ENCODE results near the gene REEP5.
"Not testable (repeated sequence)": the region's sequence is repeated elsewhere in the genome, so short reads cannot be mapped to it uniquely, and the experiment has no call there.

The REEP5 gene

DNA sequence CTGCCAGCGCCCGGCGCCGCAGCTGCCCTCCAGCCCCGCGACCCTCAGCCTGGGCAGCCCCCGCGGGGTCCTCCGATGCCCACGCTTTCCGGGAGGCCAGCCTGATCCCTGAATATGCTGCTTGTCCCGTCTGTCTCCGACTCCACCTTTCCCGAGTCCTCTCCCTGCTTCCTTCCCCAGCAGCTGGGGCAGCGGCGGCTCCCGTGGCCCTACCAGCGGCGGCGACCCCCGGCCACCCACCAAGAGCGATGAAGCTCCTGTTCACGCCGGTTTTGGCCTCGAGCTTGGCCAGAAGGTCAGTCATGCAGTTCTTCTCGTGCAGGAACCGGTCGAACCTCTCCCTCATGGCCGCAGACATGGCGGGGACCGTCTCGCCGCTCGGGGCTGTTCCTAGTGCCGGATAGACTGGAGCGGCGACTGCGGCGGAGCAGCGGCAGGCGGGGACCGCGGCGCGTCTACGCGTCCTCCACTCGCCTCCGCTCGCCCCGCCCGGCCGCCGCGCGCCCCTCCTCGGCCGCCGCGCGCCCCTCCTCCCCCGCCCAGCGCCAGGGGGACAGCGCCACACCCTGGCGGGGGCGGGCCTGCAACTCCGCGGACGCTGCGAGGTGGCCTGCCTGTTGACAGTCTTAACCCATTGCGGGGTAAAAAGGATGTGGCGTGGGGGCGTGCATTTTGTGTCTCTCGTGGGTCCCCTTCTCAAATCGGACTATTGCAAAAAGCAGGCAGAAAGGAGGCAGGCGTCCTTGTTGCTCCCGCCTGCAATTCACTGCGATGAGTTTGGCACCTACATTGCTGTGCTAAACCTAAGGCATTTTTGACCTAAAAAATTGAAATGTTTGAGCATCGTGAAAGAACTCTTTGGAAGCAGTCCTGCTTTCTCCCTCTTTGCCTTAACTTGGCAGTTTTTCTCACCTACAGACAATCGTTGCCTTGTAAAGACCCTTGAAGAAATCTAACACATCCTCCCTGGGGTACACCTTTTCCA lies at the start of gene REEP5:
REEP5 (minus strand) TSS at position 395 of the 985 bp plus-strand sequence; CDS start at position 358, 37 bp downstream.
- peak; percentile 18 for DNase-seq

DNA sequence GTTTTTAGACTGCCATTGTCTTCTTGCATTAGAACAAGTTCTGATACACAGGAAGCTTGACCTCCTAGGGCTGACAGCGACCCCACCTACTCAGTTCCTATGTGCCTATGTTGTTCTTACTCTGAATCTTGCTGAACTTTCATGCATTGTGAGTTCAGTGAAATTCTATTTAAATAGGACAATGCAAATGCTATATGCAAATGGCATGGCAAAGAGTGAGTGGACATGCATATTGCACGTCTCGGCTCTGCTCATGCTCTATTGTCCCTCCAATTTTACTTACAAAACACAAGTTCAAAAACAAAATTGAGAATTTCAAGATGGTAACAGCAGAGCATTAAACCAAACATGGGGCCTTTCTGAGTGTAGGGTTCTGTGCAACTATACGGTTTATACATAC lies 49.2 kb upstream of the REEP5 start:
- no peak for DNase-seq

DNA sequence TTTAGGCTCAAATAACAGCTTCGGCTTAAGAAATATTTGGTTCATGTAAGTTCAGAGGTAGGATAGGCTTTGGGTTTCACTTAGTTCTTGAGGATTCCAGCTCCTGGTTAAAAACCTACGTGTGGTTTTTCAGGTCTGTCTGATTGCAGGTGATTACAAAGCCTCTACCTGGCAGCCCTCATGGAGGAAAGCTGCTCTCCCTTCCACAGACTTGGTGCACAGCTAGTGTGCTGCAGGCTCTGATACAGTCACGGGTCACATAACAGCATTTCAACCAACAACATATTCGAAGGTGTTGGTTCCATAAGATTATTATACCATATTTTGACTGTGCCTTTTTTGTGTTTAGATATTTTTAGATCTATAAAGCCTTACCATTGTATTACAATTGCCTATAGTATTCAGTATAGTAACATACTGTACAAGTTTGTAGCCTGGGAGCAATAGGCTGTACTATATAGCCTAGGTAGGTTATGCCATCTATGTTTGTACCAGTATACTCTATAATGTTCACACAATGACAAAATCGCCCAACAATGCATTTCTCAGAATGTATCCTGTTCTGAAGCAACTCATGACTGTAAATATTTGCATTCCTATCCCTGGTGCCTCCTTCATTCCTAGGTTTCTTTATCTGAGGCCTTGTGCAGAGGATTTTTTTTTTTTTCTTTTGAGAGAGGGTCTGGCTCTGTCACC lies 46.5 kb upstream of the REEP5 start:
- no peak for DNase-seq

DNA sequence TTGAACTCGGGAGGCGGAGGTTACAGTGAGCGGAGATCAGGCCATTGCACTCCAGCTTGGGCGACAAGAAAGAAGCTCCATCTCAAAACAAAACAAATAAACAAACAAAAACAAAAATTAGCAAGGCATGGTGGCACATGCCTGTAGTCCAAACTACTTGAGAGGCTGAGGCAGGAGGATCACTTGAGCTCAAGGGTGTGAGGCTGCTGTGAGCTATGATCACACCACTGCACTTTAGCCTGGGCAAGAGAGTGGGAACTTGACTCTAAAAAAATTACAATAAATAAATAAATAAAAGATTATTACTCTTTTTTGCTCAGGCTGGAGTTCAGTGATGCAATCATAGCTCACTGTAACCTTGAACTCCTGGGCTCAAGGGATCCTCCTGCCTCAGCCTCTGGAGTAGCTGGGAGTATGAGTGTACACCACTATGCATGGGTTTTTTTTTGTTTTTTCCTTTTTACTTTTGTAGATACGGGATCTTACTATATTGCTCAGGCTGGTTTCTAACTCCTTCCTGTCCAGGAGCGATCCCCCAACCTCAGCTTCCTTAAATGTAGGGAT lies 45.6 kb upstream of the REEP5 start:
- DNase-seq = no peak

DNA sequence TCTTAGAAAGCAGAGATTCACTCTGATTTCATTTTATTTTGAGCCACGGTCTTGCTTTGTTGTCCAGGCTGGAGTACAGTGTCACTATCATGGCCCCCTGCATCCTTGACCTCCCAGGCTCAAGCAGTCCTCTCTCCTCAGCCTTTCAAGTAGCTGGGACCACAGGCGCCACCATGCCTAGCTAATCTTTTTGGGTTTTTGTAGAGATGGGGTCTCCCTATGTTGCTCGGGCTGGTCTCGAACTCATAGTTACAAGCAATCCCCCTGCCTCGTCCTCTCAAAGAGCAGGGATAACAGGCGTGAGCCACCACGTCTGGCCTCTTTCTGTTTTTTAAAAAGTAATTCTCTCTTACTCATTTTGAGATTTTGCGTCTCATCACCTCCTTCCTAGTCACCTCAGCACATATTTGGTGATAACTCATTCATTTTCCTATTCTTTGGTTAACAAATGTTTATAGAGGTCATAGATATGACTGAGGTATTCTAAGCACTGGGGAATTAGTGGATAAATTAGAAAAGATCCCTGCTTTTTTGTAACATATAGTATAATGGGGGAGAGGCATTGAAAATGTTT lies 43.8 kb upstream of the REEP5 start:
- DNase-seq = no peak

DNA sequence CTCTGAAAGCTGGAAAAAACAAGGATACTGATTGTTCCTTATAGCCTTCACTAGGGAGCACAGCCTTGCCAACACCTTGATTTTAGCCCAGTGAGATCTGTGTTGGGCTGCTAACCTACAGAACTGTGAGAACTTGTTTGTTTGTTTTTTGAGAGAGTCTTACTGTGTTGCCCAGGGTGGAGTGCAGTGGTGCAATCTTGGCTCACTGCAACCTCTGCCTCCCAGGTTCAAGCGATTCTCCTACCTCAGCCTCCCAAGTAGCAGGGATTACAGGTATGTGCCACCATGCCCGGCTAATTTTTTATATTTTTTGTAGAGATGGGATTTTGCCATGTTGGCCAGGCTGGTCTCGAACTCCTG lies 41.3 kb upstream of the REEP5 start:
- DNase-seq = not testable (repeated sequence)

DNA sequence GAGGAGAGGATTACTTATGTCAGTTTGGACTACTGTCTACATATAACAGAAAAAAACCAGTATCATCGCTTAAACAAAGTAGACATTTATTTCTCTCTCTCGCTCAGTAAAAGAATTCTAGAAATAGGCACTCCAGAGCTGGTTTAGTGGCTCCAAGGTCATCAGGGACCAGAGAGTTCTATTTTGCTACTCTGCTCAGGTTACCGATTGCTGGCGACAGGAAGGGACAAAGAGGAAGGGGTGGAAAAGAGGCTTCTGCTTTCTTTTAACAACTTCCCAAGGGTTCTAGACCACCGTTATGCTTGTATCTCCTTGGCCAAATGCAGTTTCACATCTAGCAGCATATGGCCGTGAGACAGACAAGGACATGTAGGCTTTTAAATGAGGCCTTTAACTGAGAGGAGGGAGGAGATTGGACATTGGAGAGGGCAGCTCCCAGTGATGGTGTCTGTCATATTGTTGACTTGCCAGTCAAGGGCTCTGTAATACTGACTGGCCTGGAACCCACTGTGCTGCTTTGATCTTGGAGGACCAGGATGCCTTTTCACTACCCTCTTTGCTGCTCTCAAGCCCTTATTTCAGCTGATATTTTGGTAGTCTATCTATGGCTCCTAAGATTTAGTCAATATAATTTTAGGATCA lies 39.0 kb upstream of the REEP5 start:
- DNase-seq = no peak

DNA sequence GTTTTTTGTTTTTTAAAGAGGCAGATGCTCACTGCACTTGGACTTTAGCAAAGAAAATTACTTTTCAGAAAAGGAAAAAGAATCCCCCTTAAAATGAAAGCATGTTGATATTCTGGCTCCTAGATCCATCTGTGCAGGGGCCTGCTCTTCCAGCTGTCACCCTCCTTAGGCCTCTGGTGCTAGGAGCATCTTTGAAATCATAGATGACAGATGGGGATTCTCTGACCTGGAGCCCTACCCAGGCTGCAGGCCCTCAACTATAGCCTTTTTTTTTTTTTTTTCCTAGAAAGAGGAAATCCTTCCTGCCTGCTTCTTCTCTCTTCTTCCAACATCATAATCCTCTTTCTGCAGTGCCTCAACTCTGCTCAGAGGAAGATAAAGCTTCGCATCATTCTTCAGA lies 38.3 kb upstream of the REEP5 start:
- no peak for DNase-seq

DNA sequence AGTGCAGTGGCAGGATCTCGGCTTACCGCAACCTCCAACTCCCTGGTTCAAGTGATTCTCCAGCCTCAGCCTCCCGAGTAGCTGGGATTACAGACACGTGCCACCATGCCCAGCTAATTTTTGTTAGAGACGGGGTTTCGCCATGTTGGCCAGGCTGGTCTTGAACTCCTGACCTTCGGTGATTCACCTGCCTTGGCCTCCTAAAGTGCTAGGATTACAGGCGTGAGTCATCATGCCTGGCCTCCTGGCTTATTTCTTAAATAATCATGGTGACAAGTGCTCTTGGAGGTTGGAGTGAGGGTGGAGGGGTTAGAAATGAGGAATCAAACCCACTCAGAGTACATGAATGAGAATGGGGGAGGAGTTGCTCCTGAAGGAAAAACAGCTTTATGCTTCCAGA lies 37.8 kb upstream of the REEP5 start:
- not testable (repeated sequence) for DNase-seq

DNA sequence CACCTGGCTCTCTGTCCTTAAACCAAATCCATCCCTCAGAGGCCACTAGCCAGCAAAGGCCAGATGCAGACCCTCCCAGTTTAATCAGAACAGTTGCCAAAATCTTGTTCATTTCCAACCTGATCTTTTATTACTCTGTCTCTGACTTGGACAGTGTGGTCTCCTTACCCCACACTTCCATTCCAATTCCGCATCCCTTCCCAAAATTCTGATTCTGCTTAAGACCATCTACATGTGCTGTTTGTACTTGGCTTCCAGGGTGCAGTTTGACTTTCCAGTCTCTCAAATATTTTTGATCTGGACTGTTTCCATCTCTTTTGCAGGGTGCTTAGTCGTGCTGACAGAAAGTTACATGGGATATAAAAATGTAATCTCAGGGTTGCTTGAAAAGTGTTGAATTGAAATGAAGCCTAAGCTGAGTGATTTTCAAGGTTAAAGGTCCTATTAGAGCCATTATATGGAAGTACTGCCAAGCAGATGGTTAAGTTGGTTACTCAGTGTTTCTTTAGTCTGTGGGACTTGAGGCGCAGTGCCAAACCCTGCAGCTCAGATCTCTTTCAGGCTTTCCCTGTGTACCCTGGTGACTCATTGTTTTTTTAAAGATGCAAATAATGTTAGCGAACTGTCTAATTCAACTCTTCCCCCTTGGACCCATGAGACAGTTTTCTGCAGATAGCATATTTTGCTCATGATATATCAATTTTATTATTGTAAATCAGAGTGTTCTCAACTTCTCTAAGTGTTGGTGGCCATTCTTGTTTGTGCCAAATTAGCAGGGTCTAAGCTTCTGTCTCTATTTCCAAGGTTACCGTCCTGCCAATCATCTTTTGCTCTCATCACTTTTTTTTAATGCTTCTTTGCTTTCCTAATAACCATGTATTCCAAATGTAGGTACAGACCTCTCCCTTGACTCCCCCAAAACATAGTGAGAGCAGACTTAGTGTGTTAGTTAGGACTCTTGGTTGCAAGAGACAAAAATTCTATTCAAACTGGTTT lies 36.4 kb upstream of the REEP5 start:
- DNase-seq = no peak

DNA sequence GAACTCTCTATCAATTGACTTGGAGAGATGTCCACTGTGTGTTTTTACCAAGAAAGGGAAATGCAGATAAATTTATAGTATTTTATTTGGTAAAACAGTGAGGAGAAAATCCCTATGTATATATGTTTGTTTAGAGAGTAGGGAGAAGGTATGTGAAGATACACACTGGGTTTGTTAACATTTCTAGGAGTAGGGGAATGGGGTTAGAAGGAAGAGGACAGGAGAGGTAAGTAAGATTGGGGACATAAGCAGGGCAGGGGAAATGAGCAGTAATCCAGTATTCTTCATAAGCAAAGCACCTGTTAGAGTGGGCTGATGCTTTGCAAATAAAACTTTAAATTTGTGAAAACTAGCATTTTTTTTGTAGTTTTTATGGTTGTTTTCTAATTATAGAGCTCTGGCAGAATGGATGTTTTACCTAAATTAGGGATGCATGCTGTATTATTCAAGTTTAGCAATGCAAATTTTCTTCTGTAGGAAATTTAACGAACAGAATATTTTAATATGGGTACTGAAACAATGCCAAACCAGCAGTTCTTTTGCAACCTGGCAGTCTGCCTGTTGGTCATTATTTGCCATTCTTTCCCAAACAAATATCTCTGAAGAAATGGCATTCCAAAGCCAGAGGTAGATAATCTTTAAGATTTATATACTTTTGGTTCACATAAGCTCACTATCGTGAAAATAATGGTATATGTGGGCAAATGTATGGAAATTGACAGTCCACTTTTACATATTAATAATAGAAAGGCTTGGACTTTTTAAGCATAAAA lies 35.2 kb upstream of the REEP5 start:
- no peak for DNase-seq

DNA sequence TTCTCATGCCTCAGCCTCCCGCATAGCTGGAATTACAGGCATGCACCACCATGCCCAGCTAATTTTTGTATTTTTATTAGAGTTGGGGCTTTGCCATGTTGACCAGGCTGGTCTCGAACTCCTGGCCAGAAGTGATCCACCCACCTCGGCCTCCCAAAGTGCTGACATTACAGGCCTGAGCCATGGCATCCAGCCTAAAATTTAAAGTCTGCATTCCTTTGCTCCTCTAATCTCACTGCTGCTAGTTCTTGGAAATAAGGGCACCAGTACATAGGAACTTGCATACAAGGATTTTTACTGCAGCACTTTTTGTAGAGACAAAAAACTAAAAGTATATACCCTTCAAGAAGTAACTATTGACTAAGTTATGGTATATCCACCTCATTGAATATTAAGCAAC lies 34.6 kb upstream of the REEP5 start:
- DNase-seq = no peak

DNA sequence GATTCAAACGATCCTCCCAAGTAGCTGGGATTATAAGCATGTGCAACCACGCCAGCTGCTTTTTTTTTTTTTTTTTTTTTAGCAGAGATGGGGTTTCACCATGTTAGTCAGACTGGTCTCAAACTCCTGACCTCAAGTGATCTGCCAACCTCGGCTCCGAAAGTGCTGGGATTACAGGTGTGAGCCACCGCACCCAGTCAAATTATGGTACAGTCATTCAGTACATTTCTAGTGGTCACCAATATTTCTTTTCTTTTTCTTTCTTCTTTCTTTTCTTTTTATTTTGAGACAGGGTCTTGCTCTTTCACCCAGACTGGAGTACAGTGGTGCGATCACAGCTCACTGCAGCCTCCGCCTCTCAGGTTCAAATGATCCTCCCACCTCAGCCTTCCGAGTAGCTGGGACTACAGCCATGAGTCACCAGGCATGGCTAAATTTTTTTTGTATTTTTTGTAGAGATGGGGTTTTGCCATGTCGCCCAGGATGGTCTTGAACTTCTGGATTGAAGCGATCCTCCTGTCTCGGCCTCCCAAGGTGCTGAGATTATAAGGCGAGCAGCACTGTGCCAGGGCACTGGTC lies 29.2 kb upstream of the REEP5 start:
- no peak for DNase-seq

DNA sequence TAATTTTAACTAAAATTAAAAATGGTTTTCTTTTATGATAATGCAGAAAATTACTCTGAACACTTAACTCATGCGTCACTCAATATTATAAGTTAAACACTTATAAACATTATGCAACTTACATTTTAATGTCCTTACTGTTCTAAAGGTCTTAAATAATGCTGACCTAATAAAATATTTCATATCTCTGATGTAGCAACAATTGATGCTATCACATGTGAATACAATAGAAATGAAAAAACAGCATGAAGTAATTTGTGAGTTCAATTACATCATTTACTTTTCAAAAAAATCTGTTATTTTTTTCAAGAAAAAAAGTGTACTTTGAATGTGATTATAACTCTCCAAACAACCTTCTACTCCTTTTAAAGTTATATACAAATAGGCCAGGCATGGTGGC lies 26.4 kb upstream of the REEP5 start:
- no peak for DNase-seq

DNA sequence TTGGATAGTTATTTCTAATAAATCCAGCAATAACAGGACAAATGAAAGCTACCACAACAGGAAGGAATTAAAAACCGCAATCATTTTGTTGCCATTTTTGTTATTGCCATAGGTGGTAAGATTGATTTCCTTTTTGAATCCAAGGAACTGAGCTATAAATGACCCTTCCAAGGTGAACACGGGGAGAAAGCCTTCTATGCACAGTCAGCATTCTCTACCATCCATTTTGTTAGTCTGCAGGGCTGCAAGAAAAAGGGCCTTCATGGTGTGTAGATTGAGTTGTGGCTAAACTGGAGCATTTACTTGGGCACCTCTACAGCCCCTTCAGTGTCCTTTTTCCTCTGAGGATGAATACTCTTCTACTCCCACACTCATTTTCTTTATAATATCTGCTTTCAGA lies 18.6 kb upstream of the REEP5 start:
- DNase-seq = no peak

DNA sequence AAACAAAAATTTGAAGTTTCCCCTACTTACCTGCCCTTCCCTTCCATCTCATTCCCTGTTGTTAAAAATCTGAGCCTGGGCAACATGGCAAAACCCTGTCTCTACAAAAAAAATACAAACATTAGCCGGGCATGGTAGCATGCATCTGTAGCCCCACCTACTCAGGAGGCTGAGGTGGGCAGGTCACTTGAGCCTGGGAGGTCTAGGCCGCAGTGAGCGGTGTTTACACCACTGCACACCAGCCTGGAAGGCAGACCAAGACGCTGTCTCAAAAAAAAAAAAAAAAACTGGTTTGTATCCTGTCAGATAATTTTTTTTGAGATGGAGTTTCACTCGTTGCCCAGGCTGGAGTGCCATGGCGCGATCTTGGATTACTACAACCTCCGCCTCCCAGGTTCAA lies 16.3 kb upstream of the REEP5 start:
- no peak for DNase-seq

DNA sequence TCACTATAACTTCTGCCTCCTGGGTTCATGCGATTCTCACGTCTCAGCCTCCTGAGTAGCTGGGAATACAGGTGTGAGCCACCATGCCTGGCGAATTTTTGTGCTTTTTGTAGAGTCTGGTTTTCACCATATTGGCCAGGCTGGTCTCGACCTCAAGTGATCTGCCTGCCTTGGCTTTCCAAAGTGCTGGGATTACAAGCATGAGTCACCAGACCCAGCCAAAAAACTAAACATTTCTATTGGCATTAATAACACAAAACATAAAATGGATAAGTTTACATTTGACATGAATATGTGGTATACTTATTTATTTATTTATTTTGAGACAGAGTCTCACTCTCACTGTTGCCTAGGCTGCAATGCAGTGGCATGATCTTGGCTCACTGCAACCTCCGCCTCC lies 13.6 kb upstream of the REEP5 start:
- DNase-seq = no peak

DNA sequence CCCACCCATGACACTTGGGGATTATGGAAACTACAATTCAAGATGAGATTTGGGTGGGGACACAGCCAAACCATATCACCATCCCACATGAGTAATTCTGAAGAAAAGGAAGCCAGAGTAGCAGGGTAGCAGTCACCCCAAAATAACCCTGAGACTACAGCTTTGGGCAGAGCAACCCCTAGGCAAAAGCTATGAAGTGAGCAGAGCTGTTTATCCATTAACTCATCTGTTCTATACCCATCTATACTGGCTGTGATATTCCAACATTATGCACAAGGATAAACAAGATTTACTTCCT lies 12.3 kb upstream of the REEP5 start:
- DNase-seq = no peak

DNA sequence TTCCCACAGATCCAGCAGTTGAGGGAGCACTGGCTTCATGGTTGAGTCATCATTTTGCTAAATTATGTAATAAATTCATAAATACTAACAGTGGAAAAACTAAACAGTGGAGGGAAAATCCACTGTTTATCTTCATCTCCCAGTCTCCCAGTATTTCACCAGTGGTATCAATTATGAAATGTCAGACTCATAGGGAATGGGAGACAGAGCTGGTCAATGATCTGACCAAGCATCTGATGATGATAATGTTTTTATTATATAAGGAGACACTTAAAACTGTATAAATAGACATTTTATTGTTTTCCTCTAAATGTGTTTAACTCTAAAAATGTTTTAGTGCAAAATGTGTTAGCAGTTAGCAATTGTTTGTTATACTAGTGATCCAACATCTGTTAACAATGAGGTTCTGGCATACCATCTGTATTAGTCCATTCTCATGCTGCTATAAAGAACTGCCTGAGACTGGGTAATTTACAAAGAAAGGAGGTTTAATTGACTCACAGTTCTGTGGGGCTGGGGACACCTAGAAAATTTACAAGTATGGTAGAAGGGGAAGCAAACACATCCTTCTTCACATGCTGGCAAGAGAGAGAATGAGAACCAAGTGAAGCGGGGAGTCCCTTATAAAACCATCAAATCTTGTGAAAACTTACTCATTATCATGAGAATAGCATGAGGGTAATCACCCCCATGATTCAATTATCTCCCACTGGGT lies 11.8 kb upstream of the REEP5 start:
- DNase-seq = no peak

DNA sequence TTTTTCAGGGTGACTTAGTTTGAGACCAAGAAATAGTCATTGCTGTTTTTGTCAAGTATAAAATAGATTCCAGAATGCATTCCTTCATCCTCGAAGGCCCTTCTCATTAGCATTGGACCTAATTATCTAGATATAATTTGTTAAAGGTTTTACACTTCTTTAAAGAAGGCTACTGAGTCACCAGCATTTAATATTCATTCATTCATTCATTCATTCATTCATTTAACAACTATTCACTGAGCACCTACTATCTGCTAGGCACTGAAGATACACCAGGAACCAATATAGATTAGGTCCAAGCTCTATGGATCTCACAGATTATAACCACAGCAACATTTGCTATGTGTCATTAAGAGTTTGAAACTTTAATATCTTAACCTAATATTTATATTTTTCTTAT lies 11.1 kb upstream of the REEP5 start:
- DNase-seq = no peak

Measured in SIG-M5 (cell line).